Peyer's patch (tissue), 4 donors: ENCODE measurements around the gene ZDHHC22. TPM values are rescaled to one million over a fixed set of nuclear protein-coding genes. Genes with fewer than 3 reads are reported as not detected.

Experiments used
- DNase-seq, 3 donors: peaks; one replicate each; pipeline ENCODE4 v3.0.0-alpha.2; 2017 to 2019
- H3K27ac ChIP-seq, 4 donors: fragments of 200-600 bp; sonication (generic); one replicate each; pipeline ENCODE4 v1.5.1; 2016 to 2019
- H3K27me3 ChIP-seq, 2 donors: fragments of 200-600 bp; sonication (generic); one replicate each; pipeline ENCODE4 v1.5.1; 2019
- H3K36me3 ChIP-seq, 3 donors: fragments of 200-600 bp; sonication (generic); one replicate each; pipeline ENCODE4 v1.5.1; 2016 to 2019
- H3K4me1 ChIP-seq, 4 donors: fragments of 200-600 bp; sonication (generic); one replicate each; pipeline ENCODE4 v1.5.1; 2016 to 2019
- H3K4me3 ChIP-seq, 4 donors: fragments of 200-600 bp; sonication (generic); 1 replicate in 3 of 4; 2 replicates in 1 of 4; pipeline ENCODE4 v1.5.1; 2016 to 2019; ENCODE audit warnings: mild to moderate bottlenecking in 1 of 4
- H3K9me3 ChIP-seq, 4 donors: fragments of 200-600 bp; sonication (generic); one replicate each; pipeline ENCODE4 v1.5.1; 2016 to 2019; ENCODE audit warnings: mild to moderate bottlenecking in 1 of 4
- POLR2A ChIP-seq, 2 donors: fragments of 450-650 bp; IDR thresholded peaks; one replicate each; pipeline ENCODE4 v1.5.1; 2017; ENCODE audit warnings: antibody characterized with exemption in 2 of 2, mild to moderate bottlenecking in 2 of 2, moderate library complexity in 2 of 2
- total RNA-seq, 4 donors: library from RNA; depleted of rRNA; stranded (reverse); fragments of >200 nt; gene quantifications; one replicate each; pipeline ENCODE4 v1.1.0, GENCODE V29; 2016
- TF ChIP-seq, protein P1 (sequence below), 6 experiments: fragments of 450-650 bp in 4 of 6; fragments of 200-600 bp in 2 of 6; sonication (generic) in 1 of 6; IDR thresholded peaks; one replicate each; pipeline ENCODE4 v1.5.1; 2017 to 2019; ENCODE audit warnings: antibody characterized with exemption in 6 of 6, mild to moderate bottlenecking in 3 of 6, moderate library complexity in 1 of 6

Gene ZDHHC22
- total RNA-seq, 4 donors from 2014 or later = 0.57 TPM; not detected in 3

GRCh38 chr14:77099425-77100167 is 42.0 kb downstream of the ZDHHC22 start:
- TF ChIP-seq, protein P1, sequence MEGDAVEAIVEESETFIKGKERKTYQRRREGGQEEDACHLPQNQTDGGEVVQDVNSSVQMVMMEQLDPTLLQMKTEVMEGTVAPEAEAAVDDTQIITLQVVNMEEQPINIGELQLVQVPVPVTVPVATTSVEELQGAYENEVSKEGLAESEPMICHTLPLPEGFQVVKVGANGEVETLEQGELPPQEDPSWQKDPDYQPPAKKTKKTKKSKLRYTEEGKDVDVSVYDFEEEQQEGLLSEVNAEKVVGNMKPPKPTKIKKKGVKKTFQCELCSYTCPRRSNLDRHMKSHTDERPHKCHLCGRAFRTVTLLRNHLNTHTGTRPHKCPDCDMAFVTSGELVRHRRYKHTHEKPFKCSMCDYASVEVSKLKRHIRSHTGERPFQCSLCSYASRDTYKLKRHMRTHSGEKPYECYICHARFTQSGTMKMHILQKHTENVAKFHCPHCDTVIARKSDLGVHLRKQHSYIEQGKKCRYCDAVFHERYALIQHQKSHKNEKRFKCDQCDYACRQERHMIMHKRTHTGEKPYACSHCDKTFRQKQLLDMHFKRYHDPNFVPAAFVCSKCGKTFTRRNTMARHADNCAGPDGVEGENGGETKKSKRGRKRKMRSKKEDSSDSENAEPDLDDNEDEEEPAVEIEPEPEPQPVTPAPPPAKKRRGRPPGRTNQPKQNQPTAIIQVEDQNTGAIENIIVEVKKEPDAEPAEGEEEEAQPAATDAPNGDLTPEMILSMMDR (IDR thresholded peaks at IDR 0.05) = no peak
- TF ChIP-seq POLR2A (IDR thresholded peaks at IDR 0.05) = peak in 1 of 2 donors; percentile 44
- Histone ChIP-seq H3K27me3 (no peaks in the 10 kb centered on the region), H3K4me3 (peak overlapping the region in 3 of 4 donors; percentile 64 to 80 (median 69)), H3K4me1 (peaks cover 0 to 49% (median 20%) of the 10 kb centered on the region in 4 donors), H3K9me3 (no peaks in the 10 kb centered on the region), H3K27ac (peak overlapping the region in 3 of 4 donors; percentile 87 to 100 (median 95)), H3K36me3 (no peaks in the 10 kb centered on the region)
- no peak for DNase-seq

- peak overlapping the region; percentile 87 to 100 (median 92) for H3K27ac ChIP-seq
- no peaks in the 10 kb centered on the region for H3K27me3 ChIP-seq
- DNase-seq = peak; percentile 32 to 68 (median 62)
- peaks cover 0 to 40% (median 20%) of the 10 kb centered on the region in 4 donors for H3K4me1 ChIP-seq
- no peak for TF ChIP-seq POLR2A (IDR thresholded peaks at IDR 0.05)
- TF ChIP-seq, protein P1 (IDR thresholded peaks at IDR 0.05) = no peak
- H3K9me3 ChIP-seq = no peaks in the 10 kb centered on the region
- H3K4me3 ChIP-seq = peak overlapping the region; percentile 64 to 87 (median 74)
- H3K36me3 ChIP-seq = no peaks in the 10 kb centered on the region
Measured at GRCh38 chr14:77098529-77099353, 42.9 kb downstream of the ZDHHC22 start.

- peak within 1 kb of the TSS; percentile 88 to 100 (median 97) for H3K27ac ChIP-seq
- H3K9me3 ChIP-seq = no peaks in the 10 kb centered on the region
- H3K27me3 ChIP-seq = no peaks in the 10 kb centered on the region
- DNase-seq = peak; percentile 99 to 100 (median 100)
- peaks cover 0 to 40% (median 20%) of the 10 kb centered on the region in 4 donors for H3K4me1 ChIP-seq
- no peaks in the 10 kb centered on the region for H3K36me3 ChIP-seq
- H3K4me3 ChIP-seq = peak within 1 kb of the TSS; percentile 68 to 87 (median 74)
- peak; percentile 73 to 90 for TF ChIP-seq POLR2A (IDR thresholded peaks at IDR 0.05)
- TF ChIP-seq, protein P1 (IDR thresholded peaks at IDR 0.05) = peak in 2 of 6 experiments; percentile 29 to 39
Measured at GRCh38 chr14:77097700-77098528, 43.7 kb downstream of the ZDHHC22 start, which contains the start of gene CIPC. CIPC (plus strand) TSS chr14:77098258; CDS start chr14:77105709, 7,451 bp downstream.

DNA sequence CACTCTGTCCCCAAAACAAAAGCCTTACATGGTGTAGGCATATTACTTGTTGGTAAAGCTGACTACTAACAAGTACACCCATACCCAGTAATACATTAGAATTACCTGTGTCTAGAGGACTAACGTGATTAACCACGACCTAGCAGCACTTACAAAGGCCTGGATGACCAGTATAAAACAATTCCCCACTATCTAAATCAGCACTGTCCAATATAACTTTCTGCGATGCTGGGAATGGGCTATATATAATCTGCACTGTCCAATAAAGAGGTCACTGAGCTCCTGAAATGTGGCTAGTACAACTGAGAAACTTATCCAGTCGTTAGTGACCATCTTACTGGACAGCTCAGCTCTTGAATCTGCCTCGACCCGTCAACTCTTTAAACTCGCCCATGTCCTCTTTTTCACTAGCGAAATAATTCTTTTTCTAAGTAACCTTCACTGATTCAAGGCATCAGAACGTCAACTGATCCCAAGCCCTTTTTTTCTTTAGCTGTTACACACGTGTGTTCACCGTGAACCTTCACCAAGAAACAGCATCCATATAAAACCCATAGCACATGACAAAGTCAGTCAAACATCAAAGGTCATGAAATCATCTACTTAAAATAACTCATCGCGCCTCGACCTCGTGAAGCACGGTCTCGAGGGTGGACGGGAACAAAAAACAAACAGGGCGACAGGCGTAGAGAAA is 44.4 kb downstream of the ZDHHC22 start:
- Histone ChIP-seq H3K4me3 (peak overlapping the region; percentile 68 to 87 (median 74)), H3K4me1 (peaks cover 0 to 40% (median 20%) of the 10 kb centered on the region in 4 donors), H3K9me3 (no peaks in the 10 kb centered on the region), H3K27me3 (no peaks in the 10 kb centered on the region), H3K27ac (peak overlapping the region; percentile 88 to 100 (median 97)), H3K36me3 (no peaks in the 10 kb centered on the region)
- no peak for TF ChIP-seq POLR2A (IDR thresholded peaks at IDR 0.05)
- TF ChIP-seq, protein P1 (IDR thresholded peaks at IDR 0.05) = no peak
- no peak for DNase-seq
